ENCODE results near the gene TRAPPC2L. TPM values are rescaled to one million over a fixed set of nuclear protein-coding genes. Genes with fewer than 3 reads are reported as not detected.

Gene TRAPPC2L
- total and polyA plus RNA-seq, 7 donors = 30.7 to 56.5 (median 42.1) TPM

GRCh38 chr16:88865742-88866141 is 8.8 kb downstream of the TRAPPC2L start:
- peaks cover 6 to 24% (median 14%) of the 10 kb centered on the region in 4 donors for H3K36me3 ChIP-seq
- intact Hi-C loops (cut with DNase I) = no loop called here
- H3K4me1 ChIP-seq = no peaks in the 10 kb centered on the region
- H3K27ac ChIP-seq = no peak overlapping the region
- H3K27me3 ChIP-seq = peaks cover 0 to 18% (median 0%) of the 10 kb centered on the region in 3 donors
- TF ChIP-seq POLR2A (IDR thresholded peaks at IDR 0.05) (no peak), POLR2AphosphoS5 (IDR thresholded peaks at IDR 0.05) (no peak), EP300 (IDR thresholded peaks at IDR 0.05) (no peak), CTCF (IDR thresholded peaks at IDR 0.05) (no peak)
- no peaks in the 10 kb centered on the region for H3K9me3 ChIP-seq
- no peak overlapping the region for H3K4me3 ChIP-seq
- no peak for DNase-seq
- 80 to 91% methylated on average over 15 of the region's 15 CpGs for WGBS, 2 donors

- TF ChIP-seq POLR2AphosphoS5 (IDR thresholded peaks at IDR 0.05) = no peak
- no peak for TF ChIP-seq EP300 (IDR thresholded peaks at IDR 0.05)
- TF ChIP-seq CTCF (IDR thresholded peaks at IDR 0.05) = no peak
- no peak for TF ChIP-seq POLR2A (IDR thresholded peaks at IDR 0.05)
Measured at GRCh38 chr16:88866151-88866920, 9.4 kb downstream of the TRAPPC2L start, which contains the start of gene PABPN1L. Gene PABPN1L, minus strand, starts transcription at chr16:88866660. Its CDS starts 54 bp downstream, at chr16:88866606.

GRCh38 chr16:88867581-88868246 is 10.8 kb downstream of the TRAPPC2L start:
- Histone ChIP-seq H3K36me3 (peaks cover 0 to 4% (median 0%) of the 10 kb centered on the region in 4 donors), H3K27me3 (peaks cover 0 to 35% (median 7%) of the 10 kb centered on the region in 3 donors), H3K4me3 (no peak overlapping the region), H3K4me1 (no peaks in the 10 kb centered on the region), H3K27ac (no peak overlapping the region), H3K9me3 (no peaks in the 10 kb centered on the region)
- 68 to 85% methylated on average over 24 of the region's 24 CpGs for WGBS, 2 donors
- DNase-seq = no peak
- no peak for TF ChIP-seq CTCF (IDR thresholded peaks at IDR 0.05)
- no peak for TF ChIP-seq POLR2AphosphoS5 (IDR thresholded peaks at IDR 0.05)
- TF ChIP-seq POLR2A (IDR thresholded peaks at IDR 0.05) = no peak
- TF ChIP-seq EP300 (IDR thresholded peaks at IDR 0.05) = no peak
- intact Hi-C loops (cut with DNase I) = no loop called here

More at GRCh38 chr16:88866151-88866920, 9.4 kb downstream of the TRAPPC2L start, which contains the start of gene PABPN1L:
- intact Hi-C loops (cut with DNase I) = no loop called here
- no peak within 1 kb of the TSS for H3K27ac ChIP-seq
- H3K36me3 ChIP-seq = peaks cover 0 to 18% (median 9%) of the 10 kb centered on the region in 4 donors
- H3K9me3 ChIP-seq = no peaks in the 10 kb centered on the region
- peaks cover 0 to 24% (median 3%) of the 10 kb centered on the region in 3 donors for H3K27me3 ChIP-seq
- WGBS, 2 donors = 62 to 77% methylated on average over 20 of the region's 20 CpGs
- no peak for DNase-seq
- H3K4me1 ChIP-seq = no peaks in the 10 kb centered on the region
- H3K4me3 ChIP-seq = no peak within 1 kb of the TSS

- H3K27me3 ChIP-seq = peaks cover 0 to 36% (median 7%) of the 10 kb centered on the region in 3 donors
- 83 to 90% methylated on average over 27 of the region's 27 CpGs for WGBS, 2 donors
- intact Hi-C loops (cut with DNase I) = no loop called here
- no peak overlapping the region for H3K27ac ChIP-seq
- no peaks in the 10 kb centered on the region for H3K9me3 ChIP-seq
- no peaks in the 10 kb centered on the region for H3K4me1 ChIP-seq
- TF ChIP-seq POLR2A (IDR thresholded peaks at IDR 0.05) = no peak
- TF ChIP-seq POLR2AphosphoS5 (IDR thresholded peaks at IDR 0.05) = no peak
- TF ChIP-seq CTCF (IDR thresholded peaks at IDR 0.05) = no peak
- no peak for TF ChIP-seq EP300 (IDR thresholded peaks at IDR 0.05)
- DNase-seq = no peak
- no peak overlapping the region for H3K4me3 ChIP-seq
- H3K36me3 ChIP-seq = no peaks in the 10 kb centered on the region
Measured at GRCh38 chr16:88868974-88869672, 12.2 kb downstream of the TRAPPC2L start.
